HepG2 (cell line): ENCODE data around the gene SDK2. TPM values are rescaled to one million over a fixed set of nuclear protein-coding genes. Genes with fewer than 3 reads are reported as not detected.

Source experiments
- ATAC-seq: fragments of 200-7000 bp; cut with Tn5 transposase; 3 replicates; pipeline ENCODE4 v1.9.1; 2020; ENCODE audit warnings: mild to moderate bottlenecking, moderate library complexity
- BruUV-seq: library from RNA; stranded (reverse); fragments of 400-500 nt; replicated peaks from 2 replicates; lab custom pipeline; 2021; lab: Mats Ljungman, UMichigan
- CTCF ChIA-PET: fragments of 300-600 bp; formaldehyde crosslinking; extraction: SDS; loops from one replicate; lab custom pipeline; 2021; ENCODE audit warnings: low total read pairs, inconsistent platforms, low intra/inter-chr PET ratio; lab: Yijun Ruan, JAX
- POLR2A ChIA-PET: fragments of 350-600 bp; sonication (Branson Sonifier 250); formaldehyde crosslinking; loops from one replicate; lab custom pipeline; 2020; ENCODE audit warnings: antibody characterized with exemption, inconsistent platforms; lab: Yijun Ruan, JAX
- DNase-seq: peaks from one replicate; pipeline ENCODE4 v3.0.0-alpha.2; 2015; ENCODE audit warnings: low spot score
- FAIRE-seq: peaks from 3 replicates; lab custom pipeline; 2011; peaks lifted over from hg19 to GRCh38; lab: Jason Lieb, UNC
- H2AFZ ChIP-seq: one replicate; pipeline ENCODE4 v1.6.1; 2011; ENCODE audit warnings: low read length, inconsistent platforms
- H3K27ac ChIP-seq: fragments of 300-600 bp; 3 replicates; pipeline ENCODE4 v1.8.0; 2011; ENCODE audit warnings: mixed run types, mild to moderate bottlenecking, mixed read lengths, low read length, inconsistent platforms; ENCODE audit not compliant: insufficient read depth; ENCODE audit errors: extremely low read length
- H3K27me3 ChIP-seq, 2 experiments: fragments of 200-600 bp in 1 of 2; 2 replicates in 1 of 2; 3 replicates in 1 of 2; pipeline versions ENCODE4 v1.6.0 to v1.8.0; 2011; ENCODE audit warnings: low read length in 2 of 2, mild to moderate bottlenecking in 2 of 2, moderate library complexity in 2 of 2, inconsistent platforms in 1 of 2; ENCODE audit not compliant: insufficient read depth in 2 of 2, control insufficient read depth in 1 of 2
- H3K36me3 ChIP-seq, 2 experiments: fragments of 200-600 bp in 1 of 2; replicated peaks in 1 of 2; 2 replicates in 1 of 2; 3 replicates in 1 of 2; pipeline versions ENCODE4 v1.5.1 to v1.8.0; 2011; ENCODE audit warnings: low read length in 2 of 2, inconsistent platforms in 1 of 2; ENCODE audit not compliant: insufficient read depth in 2 of 2, control insufficient read depth in 1 of 2
- H3K4me1 ChIP-seq: 2 replicates; pipeline ENCODE4 v1.5.1; 2012; ENCODE audit warnings: low read length, inconsistent platforms; ENCODE audit not compliant: insufficient read depth
- H3K4me2 ChIP-seq: 2 replicates; pipeline ENCODE4 v1.6.0; 2011; ENCODE audit warnings: low read depth, low read length, inconsistent platforms
- H3K4me3 ChIP-seq, 3 experiments: fragments of 200-600 bp in 1 of 3; sonication (generic), shearing (Covaris generic) in 1 of 3; replicated peaks in 1 of 3; 2 replicates each; pipeline ENCODE4 v1.5.1; 2011 to 2016; ENCODE audit warnings: low read length in 3 of 3, inconsistent platforms in 2 of 3, low read depth in 2 of 3, mild to moderate bottlenecking in 2 of 3, control low read depth in 1 of 3, mixed read lengths in 1 of 3; ENCODE audit not compliant: insufficient read depth in 1 of 3
- H3K79me2 ChIP-seq: one replicate; pipeline ENCODE4 v1.6.1; 2011; ENCODE audit warnings: low read length, inconsistent platforms; ENCODE audit not compliant: insufficient read depth
- H3K9ac ChIP-seq: 2 replicates; pipeline ENCODE4 v1.6.0; 2011; ENCODE audit warnings: mild to moderate bottlenecking, low read depth, low read length, inconsistent platforms; ENCODE audit not compliant: insufficient read depth
- H3K9me3 ChIP-seq: 2 replicates; pipeline ENCODE4 v1.5.1; 2012; ENCODE audit warnings: mild to moderate bottlenecking, low read length
- H4K20me1 ChIP-seq: 2 replicates; pipeline ENCODE4 v1.6.0; 2011; ENCODE audit warnings: inconsistent platforms, mild to moderate bottlenecking, low read length, moderate library complexity; ENCODE audit not compliant: insufficient read depth
- ATAD3A ChIP-seq: sonication (generic); formaldehyde crosslinking; IDR thresholded peaks from 2 replicates; pipeline ENCODE4 v1.4.0; 2020; ENCODE audit warnings: missing genetic modification reagents
- CREB1 ChIP-seq, 2 experiments: fragments of 450-650 bp in 1 of 2; IDR thresholded peaks; 2 replicates each; pipeline ENCODE4 v1.6.1; 2016 to 2017; ENCODE audit warnings: control low read depth in 1 of 2, mild to moderate bottlenecking in 1 of 2, missing compliant biosample characterization in 1 of 2, missing genetic modification characterization in 1 of 2
- PHB2 ChIP-seq: fragments of 450-650 bp; IDR thresholded peaks from 2 replicates; pipeline ENCODE4 v1.6.1; 2018; ENCODE audit not compliant: partially characterized antibody
- REST ChIP-seq, 2 experiments: IDR thresholded peaks; 2 replicates each; pipeline ENCODE4 v1.6.1; 2011 to 2012; ENCODE audit warnings: low read length in 2 of 2, borderline replicate concordance in 1 of 2, low read depth in 1 of 2, mild to moderate bottlenecking in 1 of 2, moderate library complexity in 1 of 2
- SOX13 ChIP-seq, 3 experiments: fragments of 450-650 bp in 1 of 3; sonication (generic) in 1 of 3; formaldehyde crosslinking in 1 of 3; IDR thresholded peaks in 2 of 3; conservative IDR thresholded peaks in 1 of 3; 2 replicates each; pipeline versions ENCODE4 v1.5.0 to v1.6.1; 2016 to 2020; ENCODE audit warnings: antibody characterized with exemption in 1 of 3, mild to moderate bottlenecking in 1 of 3, missing compliant biosample characterization in 1 of 3, missing genetic modification reagents in 1 of 3, moderate library complexity in 1 of 3
- TCF7 ChIP-seq: sonication (generic); IDR thresholded peaks from 2 replicates; pipeline ENCODE4 v1.6.1; 2016; ENCODE audit warnings: antibody characterized with exemption, low read depth
- ZNF232 ChIP-seq: sonication (generic); formaldehyde crosslinking; IDR thresholded peaks from 2 replicates; pipeline ENCODE4 v1.4.0; 2020; ENCODE audit warnings: missing genetic modification reagents, borderline replicate concordance
- ZNF234 ChIP-seq: sonication (generic); formaldehyde crosslinking; conservative IDR thresholded peaks from 2 replicates; pipeline ENCODE4 v1.5.1; 2020; ENCODE audit warnings: mild to moderate bottlenecking, missing genetic modification reagents
- ZNF775 ChIP-seq: sonication (generic); formaldehyde crosslinking; IDR thresholded peaks from 2 replicates; pipeline ENCODE4 v1.4.0; 2020; ENCODE audit warnings: missing genetic modification reagents, mild to moderate bottlenecking, moderate library complexity, borderline replicate concordance
- WGBS: methylation state at CpG from one replicate; pipeline ENCODE4 v1.1.6; 2017; ENCODE audit warnings: low lambda C conversion rate; 5-methylcytosine and 5-hydroxymethylcytosine counted together
- in situ Hi-C: cut with HindIII; loops from 2 replicates; pipeline ENCODE4 v1.10.0; 2017; ENCODE audit warnings: low pct_unique_long_range_greater_than_20kb; ENCODE audit not compliant: extremely low pct_ligation_motif_present
- intact Hi-C: fragments of 100-400 bp; cut with micrococcal nuclease; formaldehyde crosslinking; loops from one replicate; pipeline ENCODE4 v1.10.0; 2022; ENCODE audit not compliant: unreplicated experiment
- polyA plus RNA-seq, 8 experiments: library from polyadenylated mRNA; depleted of rRNA in 3 of 8; stranded (reverse) in 7 of 8; unstranded in 1 of 8; fragments of >200 nt; fragmentation: Illumina TruSeq in 4 of 8; extraction: Trizol in 4 of 8; gene quantifications; 2 replicates each; pipeline versions ENCODE4 v1.2.1 to v1.2.3, GENCODE V29; 2011 to 2016; ENCODE audit warnings: low read depth in 4 of 8, missing spikeins in 1 of 8, mixed read lengths in 1 of 8; ENCODE audit not compliant: insufficient read depth in 1 of 8
- total RNA-seq, 5 experiments: library from RNA; depleted of rRNA; stranded (reverse); fragments of >200 nt; fragmentation: Illumina TruSeq; extraction: Trizol; gene quantifications; 2 replicates each; pipeline ENCODE4 v1.2.3, GENCODE V29; 2016; ENCODE audit warnings: low read depth in 1 of 5
- TF ChIP-seq, protein P1 (sequence below): sonication (generic); formaldehyde crosslinking; IDR thresholded peaks from 2 replicates; pipeline ENCODE4 v1.4.0; 2020; ENCODE audit warnings: missing genetic modification reagents
- TF ChIP-seq, protein P2 (sequence below): sonication (generic); formaldehyde crosslinking; IDR thresholded peaks from 2 replicates; pipeline ENCODE4 v1.4.0; 2020; ENCODE audit warnings: missing genetic modification reagents

SDK2 gene
- total and polyA plus RNA-seq, 2 of the 13 experiments (the other 11 are each of a cell fraction or from before 2014, with no cell fraction given), result not detected

DNA sequence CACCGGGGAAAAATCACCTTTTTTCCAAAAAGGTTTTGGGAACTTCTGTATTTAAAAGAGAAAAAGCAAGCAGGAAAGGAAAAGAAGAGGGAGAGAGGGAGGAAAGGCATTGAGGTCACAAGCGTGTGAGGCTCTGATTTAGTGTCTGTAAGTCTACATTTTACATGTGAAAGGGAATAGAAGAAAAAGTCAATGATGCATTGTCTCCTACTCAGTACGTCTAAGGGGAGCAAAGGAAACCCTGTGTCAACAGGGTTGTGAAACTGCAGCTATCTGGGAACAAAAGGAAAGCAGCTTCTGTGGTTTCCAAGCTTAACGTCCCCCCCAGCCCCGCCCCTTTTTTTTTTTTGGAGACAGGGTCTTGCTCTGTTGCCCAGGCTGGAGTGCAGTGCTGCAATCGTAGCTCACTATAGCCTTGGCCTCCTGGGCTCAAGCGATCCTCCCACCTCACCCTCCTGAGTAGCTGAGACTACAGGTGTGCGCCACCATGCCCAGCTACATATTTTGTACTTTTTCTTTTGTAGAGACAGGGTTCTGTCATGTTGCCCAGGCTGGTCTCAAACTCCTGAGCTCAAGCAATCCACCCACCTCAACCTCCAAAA lies 330.6 kb downstream of the SDK2 start:
- 28% methylated on average over 8 of the region's 8 CpGs for WGBS
- H2AFZ ChIP-seq, result no peak overlapping the region
- H3K4me1 ChIP-seq, result peaks cover 48% of the 10 kb centered on the region
- in situ Hi-C loops (loop anchor here (5.0 kb wide), 2 partner anchors 49 to 51 kb away; partner anchors contain the start of gene CPSF4L), intact Hi-C loops (loop anchor here (5.0 kb wide), 1 partner anchor 111 kb away; no protein-coding TSS in a partner anchor)
- no peak overlapping the region for H3K4me3 ChIP-seq
- H3K27ac ChIP-seq, result no peak overlapping the region
- H4K20me1 ChIP-seq, result peaks cover 4% of the 10 kb centered on the region; the same call in 1 of the 2 replicates
- peaks cover 19% of the 10 kb centered on the region for H3K79me2 ChIP-seq
- H3K9ac ChIP-seq, result no peak overlapping the region
- POLR2A ChIA-PET, result interaction anchor here (0.9 to 1.5 kb wide), 2 partner anchors 19 to 52 kb away, joined by 3 to 5 read pairs; partner anchors contain the start of gene CPSF4L
- no peak for DNase-seq
- H3K36me3 ChIP-seq, result no peaks in the 10 kb centered on the region
- BruUV-seq, result no TSS peak
- no peak for ATAC-seq
- CTCF ChIA-PET, result no interaction called here
- H3K9me3 ChIP-seq, result no peaks in the 10 kb centered on the region
- no peak overlapping the region for H3K4me2 ChIP-seq
- H3K27me3 ChIP-seq, result peaks cover 6 to 30% of the 10 kb centered on the region in 2 experiments
- FAIRE-seq, result no peak
- TF ChIP-seq REST (IDR thresholded peaks at IDR 0.05; ENCODE audit: borderline replicate concordance in 1 of 2, low read depth in 1 of 2, low read length in 2 of 2) (no peak), PHB2 (no peak), ATAD3A (CRISPR knock-in tag) (no peak), SOX13 (IDR thresholded peaks at IDR 0.05) (peak; percentile 58), SOX13 (CRISPR knock-in tag; conservative IDR thresholded peaks at IDR 0.05 in 1 of 2, IDR thresholded peaks at IDR 0.05 in 1 of 2) (peak in 1 of 2 experiments; percentile 83; a peak in 2 of 4 replicates), ZNF232 (CRISPR knock-in tag) (peak; percentile 90), TCF7 (0 out of 2 replicates have a peak, but pooled peaks have one; percentile 5), ZNF775 (CRISPR knock-in tag) (no peak), ZNF234 (CRISPR knock-in tag) (no peak), CREB1 (IDR thresholded peaks at IDR 0.05) (no peak), CREB1 (CRISPR knock-in tag; IDR thresholded peaks at IDR 0.05) (no peak)
- TF ChIP-seq, protein P1, sequence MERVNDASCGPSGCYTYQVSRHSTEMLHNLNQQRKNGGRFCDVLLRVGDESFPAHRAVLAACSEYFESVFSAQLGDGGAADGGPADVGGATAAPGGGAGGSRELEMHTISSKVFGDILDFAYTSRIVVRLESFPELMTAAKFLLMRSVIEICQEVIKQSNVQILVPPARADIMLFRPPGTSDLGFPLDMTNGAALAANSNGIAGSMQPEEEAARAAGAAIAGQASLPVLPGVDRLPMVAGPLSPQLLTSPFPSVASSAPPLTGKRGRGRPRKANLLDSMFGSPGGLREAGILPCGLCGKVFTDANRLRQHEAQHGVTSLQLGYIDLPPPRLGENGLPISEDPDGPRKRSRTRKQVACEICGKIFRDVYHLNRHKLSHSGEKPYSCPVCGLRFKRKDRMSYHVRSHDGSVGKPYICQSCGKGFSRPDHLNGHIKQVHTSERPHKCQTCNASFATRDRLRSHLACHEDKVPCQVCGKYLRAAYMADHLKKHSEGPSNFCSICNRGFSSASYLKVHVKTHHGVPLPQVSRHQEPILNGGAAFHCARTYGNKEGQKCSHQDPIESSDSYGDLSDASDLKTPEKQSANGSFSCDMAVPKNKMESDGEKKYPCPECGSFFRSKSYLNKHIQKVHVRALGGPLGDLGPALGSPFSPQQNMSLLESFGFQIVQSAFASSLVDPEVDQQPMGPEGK (CRISPR knock-in tag), result peak; percentile 45
- TF ChIP-seq, protein P2, sequence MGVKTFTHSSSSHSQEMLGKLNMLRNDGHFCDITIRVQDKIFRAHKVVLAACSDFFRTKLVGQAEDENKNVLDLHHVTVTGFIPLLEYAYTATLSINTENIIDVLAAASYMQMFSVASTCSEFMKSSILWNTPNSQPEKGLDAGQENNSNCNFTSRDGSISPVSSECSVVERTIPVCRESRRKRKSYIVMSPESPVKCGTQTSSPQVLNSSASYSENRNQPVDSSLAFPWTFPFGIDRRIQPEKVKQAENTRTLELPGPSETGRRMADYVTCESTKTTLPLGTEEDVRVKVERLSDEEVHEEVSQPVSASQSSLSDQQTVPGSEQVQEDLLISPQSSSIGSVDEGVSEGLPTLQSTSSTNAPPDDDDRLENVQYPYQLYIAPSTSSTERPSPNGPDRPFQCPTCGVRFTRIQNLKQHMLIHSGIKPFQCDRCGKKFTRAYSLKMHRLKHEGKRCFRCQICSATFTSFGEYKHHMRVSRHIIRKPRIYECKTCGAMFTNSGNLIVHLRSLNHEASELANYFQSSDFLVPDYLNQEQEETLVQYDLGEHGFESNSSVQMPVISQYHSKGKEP (CRISPR knock-in tag), result no peak
